ENCODE measurements around the gene CHD8. TPM values are rescaled to one million over a fixed set of nuclear protein-coding genes. Genes with fewer than 3 reads are reported as not detected.

The CHD8 gene
- polyA plus RNA-seq, 12 donors = 37.8 to 71.1 (median 41.4) TPM; not detected in 1

GRCh38 chr14:21440859-21441258 is 15.1 kb downstream of the CHD8 start:
- DNase-seq = no peak

GRCh38 chr14:21437063-21437901 is 18.6 kb downstream of the CHD8 start:
- DNase-seq = peak; percentile 99

GRCh38 chr14:21436567-21437062 is 19.3 kb downstream of the CHD8 start:
- DNase-seq = no peak

GRCh38 chr14:21431126-21431525 is 24.8 kb downstream of the CHD8 start:
- DNase-seq = no peak

- no peak for DNase-seq
These were observed 27.0 kb downstream of the CHD8 start for GRCh38 chr14:21428930-21429329.

- no peak for DNase-seq
These were observed 29.2 kb downstream of the CHD8 start for GRCh38 chr14:21426692-21427091.

GRCh38 chr14:21419528-21419927 is 36.4 kb downstream of the CHD8 start:
- DNase-seq = no peak

GRCh38 chr14:21415329-21415728 is 40.6 kb downstream of the CHD8 start:
- DNase-seq = no peak

GRCh38 chr14:21414137-21414631 is 41.7 kb downstream of the CHD8 start:
- DNase-seq = no peak

GRCh38 chr14:21408147-21408546 is 47.8 kb downstream of the CHD8 start:
- no peak for DNase-seq

GRCh38 chr14:21406213-21406612 is 49.7 kb downstream of the CHD8 start:
- no peak for DNase-seq

GRCh38 chr14:21405097-21405496 is 50.8 kb downstream of the CHD8 start:
- no peak for DNase-seq

GRCh38 chr14:21399311-21399870 is 56.5 kb downstream of the CHD8 start:
- no peak for DNase-seq

GRCh38 chr14:21398901-21399300 is 57.0 kb downstream of the CHD8 start:
- DNase-seq = no peak

- no peak for DNase-seq
These were observed 60.5 kb downstream of the CHD8 start for GRCh38 chr14:21395450-21395849.

GRCh38 chr14:21385188-21385904 is 70.6 kb downstream of the CHD8 start:
- DNase-seq = no peak

- DNase-seq = no peak
These were observed 71.5 kb downstream of the CHD8 start for GRCh38 chr14:21384494-21384851.

- peak; percentile 95 for DNase-seq
These were observed 72.0 kb downstream of the CHD8 start, which contains the start of gene SUPT16H for GRCh38 chr14:21383848-21384493. TSS of gene SUPT16H (minus strand) at chr14:21384019. CDS start at chr14:21383927, 92 bp downstream.

GRCh38 chr14:21382886-21383847 is 72.8 kb downstream of the CHD8 start:
- DNase-seq = peak; percentile 43

GRCh38 chr14:21382095-21382494 is 73.8 kb downstream of the CHD8 start:
- DNase-seq = no peak

- DNase-seq = no peak
These were observed 76.6 kb downstream of the CHD8 start for GRCh38 chr14:21379338-21379737.
